ENCODE results near the gene KRT78. TPM values are rescaled to one million over a fixed set of nuclear protein-coding genes. Genes with fewer than 3 reads are reported as not detected.

The KRT78 gene
- total and polyA plus RNA-seq, 9 of the 15 experiments (the other 6 are each of a cell fraction or from before 2014, with no cell fraction given): not detected

DNA sequence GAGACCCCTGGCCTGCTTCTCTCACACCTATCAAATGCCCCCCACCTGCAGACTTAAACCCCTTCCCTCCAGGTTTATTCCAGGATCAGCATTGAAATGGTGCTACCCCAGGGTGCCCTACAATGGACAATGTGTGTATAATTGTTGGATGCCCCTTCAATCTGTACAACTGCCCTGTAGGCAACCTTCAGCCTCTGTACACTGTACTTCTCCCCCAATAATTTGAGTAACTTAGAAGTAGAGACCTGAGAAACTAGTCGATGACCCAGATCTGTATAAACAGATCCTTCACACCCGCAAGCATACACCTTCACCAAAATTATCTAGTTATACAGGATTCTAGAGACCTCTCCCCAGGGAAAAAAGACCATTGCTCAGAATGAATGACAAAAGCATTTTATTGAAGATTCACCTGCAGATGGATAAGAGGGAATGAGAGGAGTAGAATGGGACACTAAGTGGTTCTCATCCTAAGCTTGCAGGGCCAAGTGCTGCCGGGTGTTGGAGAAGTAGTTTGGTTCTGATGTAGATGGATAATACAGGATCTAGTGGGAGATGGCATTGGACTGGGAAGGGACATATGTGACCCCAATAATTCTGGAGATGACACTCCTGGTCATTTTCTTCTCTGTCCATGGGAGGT lies 42.5 kb downstream of the KRT78 start:
- POLR2A ChIA-PET: interaction anchor here (0.8 to 2.3 kb wide), 3 partner anchors 9 to 11 kb away, joined by 3 to 11 read pairs (median 4); partner anchors contain the start of gene KRT3
- FAIRE-seq: no peak
- TF ChIP-seq NR2C1 (IDR thresholded peaks at IDR 0.05): no peak
- TF ChIP-seq NR2C1 (tag; IDR thresholded peaks at IDR 0.05): no peak
- no peak for TF ChIP-seq DPF2 (IDR thresholded peaks at IDR 0.05)
- TF ChIP-seq HNRNPL (IDR thresholded peaks at IDR 0.05; ENCODE audit: low read depth, low read length): no peak
- no peak for TF ChIP-seq ZNF311 (CRISPR knock-in tag; IDR thresholded peaks at IDR 0.05)
- TF ChIP-seq, protein P1, sequence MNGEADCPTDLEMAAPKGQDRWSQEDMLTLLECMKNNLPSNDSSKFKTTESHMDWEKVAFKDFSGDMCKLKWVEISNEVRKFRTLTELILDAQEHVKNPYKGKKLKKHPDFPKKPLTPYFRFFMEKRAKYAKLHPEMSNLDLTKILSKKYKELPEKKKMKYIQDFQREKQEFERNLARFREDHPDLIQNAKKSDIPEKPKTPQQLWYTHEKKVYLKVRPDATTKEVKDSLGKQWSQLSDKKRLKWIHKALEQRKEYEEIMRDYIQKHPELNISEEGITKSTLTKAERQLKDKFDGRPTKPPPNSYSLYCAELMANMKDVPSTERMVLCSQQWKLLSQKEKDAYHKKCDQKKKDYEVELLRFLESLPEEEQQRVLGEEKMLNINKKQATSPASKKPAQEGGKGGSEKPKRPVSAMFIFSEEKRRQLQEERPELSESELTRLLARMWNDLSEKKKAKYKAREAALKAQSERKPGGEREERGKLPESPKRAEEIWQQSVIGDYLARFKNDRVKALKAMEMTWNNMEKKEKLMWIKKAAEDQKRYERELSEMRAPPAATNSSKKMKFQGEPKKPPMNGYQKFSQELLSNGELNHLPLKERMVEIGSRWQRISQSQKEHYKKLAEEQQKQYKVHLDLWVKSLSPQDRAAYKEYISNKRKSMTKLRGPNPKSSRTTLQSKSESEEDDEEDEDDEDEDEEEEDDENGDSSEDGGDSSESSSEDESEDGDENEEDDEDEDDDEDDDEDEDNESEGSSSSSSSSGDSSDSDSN (IDR thresholded peaks at IDR 0.05; ENCODE audit: borderline replicate concordance in 1 of 2, low read depth in 2 of 2, low read length in 2 of 2): no peak
- no peak for TF ChIP-seq SAFB2 (IDR thresholded peaks at IDR 0.05; ENCODE audit: borderline replicate concordance, low read depth, low read length, severe bottlenecking)
- no peak for TF ChIP-seq RB1 (IDR thresholded peaks at IDR 0.05; ENCODE audit: low read depth)
- TF ChIP-seq MCM7 (IDR thresholded peaks at IDR 0.05): no peak
- TF ChIP-seq FOXA1 (IDR thresholded peaks at IDR 0.05; ENCODE audit: borderline replicate concordance): no peak
- TF ChIP-seq HNRNPH1 (optimal IDR thresholded peaks at IDR 0.05; ENCODE audit: low read depth, low read length): no peak

More for the DNA sequence above, 42.5 kb downstream of the KRT78 start:
- WGBS (ENCODE audit: insufficient coverage, low coverage, missing lambda C conversion rate): 11% methylated on average over 3 of the region's 3 CpGs
- Histone ChIP-seq H3K4me1 (replicated peaks in 1 of 2; ENCODE audit: control insufficient read depth in 2 of 2, insufficient read depth in 2 of 2, low read length in 2 of 2) (no peaks in the 10 kb centered on the region; a peak in 1 of 5 replicates), H4K20me1 (replicated peaks; ENCODE audit: control insufficient read depth, insufficient read depth, low read length) (peaks cover 4% of the 10 kb centered on the region; the same call in 1 of the 2 replicates), H3K4me2 (ENCODE audit: insufficient read depth, low read length) (no peak overlapping the region), H3K79me2 (ENCODE audit: control insufficient read depth, insufficient read depth, low read length) (no peaks in the 10 kb centered on the region), H3K9me3 (replicated peaks; ENCODE audit: control insufficient read depth, insufficient read depth, low read depth, low read length) (no peaks in the 10 kb centered on the region), H3K9me1 (ENCODE audit: control insufficient read depth, insufficient read depth, low read length) (no peaks in the 10 kb centered on the region), H3K27me3 (ENCODE audit: control insufficient read depth in 2 of 2, insufficient read depth in 2 of 2, low read length in 2 of 2) (peaks cover 19 to 46% of the 10 kb centered on the region in 2 experiments), H3K9ac (ENCODE audit: insufficient read depth in 1 of 2, low read depth in 2 of 2, low read length in 2 of 2) (no peak overlapping the region), H3K36me3 (ENCODE audit: control insufficient read depth, insufficient read depth, low read length) (no peaks in the 10 kb centered on the region), H2AFZ (ENCODE audit: low read depth, low read length) (no peak overlapping the region), H3K27ac (ENCODE audit: extremely low read depth, low read depth, low read length) (no peak overlapping the region), H3K4me3 (no peak overlapping the region)
- DNase-seq (ENCODE audit: extremely low read depth in 1 of 4, low spot score in 3 of 4): no peak
- ATAC-seq: no peak
- in situ Hi-C loops (cut with MboI) (no loop called here), intact Hi-C loops (cut with micrococcal nuclease) (no loop called here)
- CTCF ChIA-PET (ENCODE audit: low intra/inter-chr PET ratio): no interaction called here
- no TSS peak for BruUV-seq (replicated peaks)

All from K562 (cell line).